Mesodermal cell (in vitro differentiated cells): ENCODE data around the gene PIP5KL1.
A peak's percentile ranks its signal among the peaks of the same experiment; 100 is the strongest.

Experiments used
- H3K27ac ChIP-seq: 2 replicates; pipeline ENCODE4 v1.7.0; 2013; ENCODE audit warnings: mild to moderate bottlenecking, low read depth, low read length, moderate library complexity; ENCODE audit not compliant: severe bottlenecking
- H3K36me3 ChIP-seq: 2 replicates; pipeline ENCODE4 v1.7.1; 2013; ENCODE audit warnings: mild to moderate bottlenecking, low read length, moderate library complexity; ENCODE audit not compliant: control insufficient read depth, insufficient read depth
- H3K4me1 ChIP-seq: one replicate; pipeline ENCODE4 v1.7.1; 2013; ENCODE audit warnings: mild to moderate bottlenecking, low read length; ENCODE audit not compliant: insufficient read depth, control insufficient read depth, poor library complexity, severe bottlenecking
- H3K4me3 ChIP-seq: 2 replicates; pipeline ENCODE4 v1.7.0; 2013; ENCODE audit warnings: low read length, control low read depth, mild to moderate bottlenecking; ENCODE audit not compliant: insufficient read depth, poor library complexity, severe bottlenecking; ENCODE audit errors: extremely low read depth
- H3K9me3 ChIP-seq: 2 replicates; pipeline ENCODE4 v1.7.1; 2013; ENCODE audit warnings: mild to moderate bottlenecking, low read length, moderate library complexity; ENCODE audit not compliant: control insufficient read depth
- WGBS, 2 experiments: methylation state at CpG; one replicate each; pipeline ENCODE4 v1.1.5; 2013; ENCODE audit warnings: missing lambda C conversion rate in 2 of 2; ENCODE audit not compliant: insufficient coverage in 2 of 2; 5-methylcytosine and 5-hydroxymethylcytosine counted together

The PIP5KL1 gene

GRCh38 chr9:127966416-127967150, 36.0 kb upstream of the PIP5KL1 start:
- peaks cover 66% of the 10 kb centered on the region for H3K4me1 ChIP-seq
- no peaks in the 10 kb centered on the region for H3K9me3 ChIP-seq
- H3K4me3 ChIP-seq: no peak overlapping the region
- 93 to 95% methylated on average over 6 of the region's 8 CpGs for WGBS, 2 experiments
- peak overlapping the region; percentile 88 for H3K27ac ChIP-seq
- H3K36me3 ChIP-seq: peaks cover 3% of the 10 kb centered on the region

DNA sequence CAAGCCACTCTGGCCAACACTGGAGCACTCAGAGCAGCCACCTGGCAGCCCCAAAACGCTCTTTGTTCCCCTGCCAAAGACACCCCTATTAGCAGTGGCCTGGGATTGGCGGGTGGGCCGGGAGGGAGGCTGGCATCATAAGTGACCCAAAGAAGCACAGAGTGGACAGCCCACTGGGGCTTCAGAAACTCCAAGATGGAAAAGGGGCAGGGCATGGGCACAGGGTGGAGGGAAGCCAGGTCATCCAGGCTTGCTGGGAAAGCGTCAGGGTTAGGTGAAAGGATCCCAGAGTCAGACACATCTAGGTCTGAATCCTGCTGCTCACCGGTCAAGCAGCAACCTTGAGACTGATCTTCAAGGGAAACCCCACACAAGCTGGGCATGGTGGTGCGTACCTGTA, 35.4 kb upstream of the PIP5KL1 start:
- Histone ChIP-seq H3K4me1 (peaks cover 65% of the 10 kb centered on the region), H3K36me3 (peaks cover 5% of the 10 kb centered on the region), H3K27ac (peak overlapping the region; percentile 88), H3K9me3 (no peaks in the 10 kb centered on the region), H3K4me3 (no peak overlapping the region)
- 89 to 93% methylated on average over 6 of the region's 6 CpGs for WGBS, 2 experiments

- Histone ChIP-seq H3K4me1 (peaks cover 45% of the 10 kb centered on the region), H3K4me3 (no peak overlapping the region), H3K36me3 (peaks cover 5% of the 10 kb centered on the region), H3K27ac (peak overlapping the region; percentile 36), H3K9me3 (no peaks in the 10 kb centered on the region)
- WGBS, 2 experiments: 91 to 95% methylated on average over 14 to 18 of the region's 19 CpGs
Observed at GRCh38 chr9:127963359-127964064, 32.9 kb upstream of the PIP5KL1 start.

- Histone ChIP-seq H3K4me1 (peaks cover 40% of the 10 kb centered on the region), H3K9me3 (no peaks in the 10 kb centered on the region), H3K4me3 (no peak overlapping the region), H3K27ac (no peak overlapping the region), H3K36me3 (peaks cover 5% of the 10 kb centered on the region)
- WGBS, 2 experiments: 95 to 100% methylated on average over 1 to 2 of the region's 3 CpGs
Observed at GRCh38 chr9:127963041-127963358, 32.4 kb upstream of the PIP5KL1 start.

DNA sequence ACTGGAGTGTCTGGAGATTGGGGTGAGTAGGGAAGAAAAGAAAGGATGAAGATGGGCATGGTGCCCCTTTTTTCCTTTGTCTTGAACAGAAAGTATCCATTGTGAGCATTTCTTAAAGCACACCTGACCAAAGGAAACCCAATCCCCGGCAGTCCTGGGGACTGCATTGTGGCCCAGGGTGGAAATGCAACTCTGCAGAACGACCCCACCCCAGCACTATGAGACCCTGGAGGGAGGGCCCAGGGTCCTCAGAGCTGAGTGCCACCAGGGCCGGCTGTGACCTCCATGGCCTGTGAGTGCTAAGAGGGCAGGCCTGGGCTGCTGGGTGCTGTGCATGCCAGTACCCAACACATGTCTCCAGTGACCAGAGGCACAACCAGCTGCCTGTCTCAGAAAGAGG, 31.7 kb upstream of the PIP5KL1 start:
- peaks cover 39% of the 10 kb centered on the region for H3K4me1 ChIP-seq
- peaks cover 5% of the 10 kb centered on the region for H3K36me3 ChIP-seq
- no peak overlapping the region for H3K27ac ChIP-seq
- H3K4me3 ChIP-seq: no peak overlapping the region
- WGBS, 2 experiments: 56 to 61% methylated on average over 3 of the region's 3 CpGs
- H3K9me3 ChIP-seq: no peaks in the 10 kb centered on the region

- Histone ChIP-seq H3K4me3 (no peak overlapping the region), H3K27ac (no peak overlapping the region), H3K9me3 (no peaks in the 10 kb centered on the region), H3K36me3 (peaks cover 5% of the 10 kb centered on the region), H3K4me1 (peaks cover 36% of the 10 kb centered on the region)
- 93 to 95% methylated on average over 10 to 13 of the region's 13 CpGs for WGBS, 2 experiments
Observed at GRCh38 chr9:127961613-127962155, 31.1 kb upstream of the PIP5KL1 start.

GRCh38 chr9:127961155-127961490, 30.5 kb upstream of the PIP5KL1 start:
- Histone ChIP-seq H3K27ac (no peak overlapping the region), H3K4me1 (peaks cover 30% of the 10 kb centered on the region), H3K4me3 (no peak overlapping the region), H3K36me3 (peaks cover 5% of the 10 kb centered on the region), H3K9me3 (no peaks in the 10 kb centered on the region)
- WGBS, 2 experiments: 100% methylated on average over 1 of the region's 2 CpGs

GRCh38 chr9:127960410-127961154, 30.0 kb upstream of the PIP5KL1 start:
- Histone ChIP-seq H3K27ac (peak overlapping the region; percentile 29), H3K4me1 (peaks cover 25% of the 10 kb centered on the region), H3K36me3 (peaks cover 5% of the 10 kb centered on the region), H3K9me3 (no peaks in the 10 kb centered on the region), H3K4me3 (no peak overlapping the region)
- 85 to 96% methylated on average over 8 to 9 of the region's 11 CpGs for WGBS, 2 experiments

DNA sequence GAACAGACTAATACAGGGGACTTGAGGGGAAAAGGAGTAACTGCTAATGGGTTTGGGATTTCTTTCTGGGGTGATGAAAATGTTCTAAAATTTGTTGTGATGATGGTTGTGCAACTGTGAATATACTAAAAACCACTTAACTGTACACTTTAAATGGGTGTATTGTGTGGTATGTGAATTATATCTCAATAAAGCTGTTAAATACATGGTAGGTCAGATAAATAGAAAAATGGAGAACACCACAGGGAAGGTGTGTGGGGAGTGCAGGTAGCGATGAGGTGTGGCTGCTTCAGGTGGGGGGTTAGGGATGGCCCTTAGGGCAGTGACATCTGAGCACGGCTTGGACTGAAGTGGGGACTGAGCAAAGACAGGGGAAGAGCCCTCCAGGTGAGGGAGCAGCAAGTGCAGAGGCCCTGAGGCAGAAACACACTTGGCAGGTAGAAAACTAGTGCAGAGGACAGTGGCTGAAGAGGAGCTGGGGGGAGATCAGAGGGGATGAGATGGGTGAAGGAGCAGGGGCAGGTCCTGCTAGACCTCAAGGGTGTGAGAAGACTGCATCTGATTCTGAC, 29.3 kb upstream of the PIP5KL1 start:
- Histone ChIP-seq H3K4me1 (peaks cover 24% of the 10 kb centered on the region), H3K9me3 (no peaks in the 10 kb centered on the region), H3K27ac (no peak overlapping the region), H3K4me3 (no peak overlapping the region), H3K36me3 (peaks cover 5% of the 10 kb centered on the region)
- whole genome bisulfite sequencing, 2 experiments: 94 to 100% methylated on average over 2 of the region's 2 CpGs

DNA sequence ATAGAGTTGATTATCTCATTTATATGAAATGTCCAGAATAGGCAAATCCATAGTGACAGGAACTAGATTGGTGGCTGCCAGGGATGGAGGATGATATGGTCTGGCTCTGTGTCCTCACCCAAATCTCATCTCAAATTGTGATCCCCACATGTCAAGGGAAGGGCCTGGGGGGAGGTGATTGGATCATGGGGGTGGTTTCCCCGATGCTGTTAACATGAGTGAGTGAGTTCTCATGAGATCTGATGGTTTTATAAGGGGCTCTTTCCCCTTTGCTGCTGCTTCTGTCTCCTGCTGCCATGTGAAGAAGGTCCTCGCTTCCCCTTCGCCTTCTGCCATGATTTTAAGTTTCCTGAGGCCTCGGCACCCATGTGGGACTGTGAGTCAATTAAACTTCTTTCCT, 28.8 kb upstream of the PIP5KL1 start:
- 78 to 92% methylated on average over 2 to 4 of the region's 4 CpGs for WGBS, 2 experiments
- Histone ChIP-seq H3K36me3 (peaks cover 5% of the 10 kb centered on the region), H3K4me3 (no peak overlapping the region), H3K27ac (no peak overlapping the region), H3K4me1 (peaks cover 23% of the 10 kb centered on the region), H3K9me3 (no peaks in the 10 kb centered on the region)
